ENCODE data around the gene RPP40.

GRCh38 chr6:5020142-5020541, 16.3 kb upstream of the RPP40 start:
- TF ChIP-seq MAX (IDR thresholded peaks at IDR 0.05; ENCODE audit: low read depth) = no peak
- TF ChIP-seq GABPA (IDR thresholded peaks at IDR 0.05; ENCODE audit: low read depth) = no peak
- TF ChIP-seq CTCF (IDR thresholded peaks at IDR 0.05) = no peak
- no peak for TF ChIP-seq POLR2AphosphoS5 (IDR thresholded peaks at IDR 0.05; ENCODE audit: low read depth, low read length)
- no peak for TF ChIP-seq RFX5 (IDR thresholded peaks at IDR 0.05; ENCODE audit: low read length)
- TF ChIP-seq TAF1 (IDR thresholded peaks at IDR 0.05; ENCODE audit: borderline replicate concordance, low read depth, low read length) = no peak
- no peak for TF ChIP-seq YY1 (IDR thresholded peaks at IDR 0.05; ENCODE audit: low read depth)
- no peak for TF ChIP-seq SMC3 (IDR thresholded peaks at IDR 0.05; ENCODE audit: low read depth, low read length)
- TF ChIP-seq JUND (IDR thresholded peaks at IDR 0.05) = no peak
- TF ChIP-seq EP300 (IDR thresholded peaks at IDR 0.05; ENCODE audit: borderline replicate concordance in 1 of 2, low read depth in 1 of 2, low read length in 1 of 2) = no peak
- TF ChIP-seq REST (IDR thresholded peaks at IDR 0.05; ENCODE audit: low read depth, low read length) = no peak

All from SK-N-SH (cell line).